HG03432 (cell line): ENCODE measurements around the gene C3.
"Not testable (repeated sequence)": the region's sequence is repeated elsewhere in the genome, so short reads cannot be mapped to it uniquely, and the experiment has no call there.

ENCODE experiments used
- ATAC-seq: cut with Tn5 transposase; IDR thresholded peaks from one replicate; pipeline ENCODE4 v1.9.1; 2021; ENCODE audit warnings: mild to moderate bottlenecking, moderate library complexity; ENCODE audit not compliant: unreplicated experiment

The C3 gene

GRCh38 chr19:6713773-6714692 lies 6.4 kb downstream of the C3 start:
- ATAC-seq = no peak

GRCh38 chr19:6712692-6713670 lies 7.5 kb downstream of the C3 start:
- ATAC-seq = no peak

GRCh38 chr19:6712231-6712630 lies 8.2 kb downstream of the C3 start:
- ATAC-seq = no peak

- no peak for ATAC-seq
Measured at GRCh38 chr19:6711605-6712004, 8.8 kb downstream of the C3 start.

GRCh38 chr19:6711078-6711361 lies 9.4 kb downstream of the C3 start:
- ATAC-seq = no peak

GRCh38 chr19:6710273-6711077 lies 10.0 kb downstream of the C3 start:
- ATAC-seq = no peak

GRCh38 chr19:6709549-6709948 lies 10.9 kb downstream of the C3 start:
- ATAC-seq = no peak

- not testable (repeated sequence) for ATAC-seq
Measured at GRCh38 chr19:6708913-6709312, 11.5 kb downstream of the C3 start.

- ATAC-seq = no peak
Measured at GRCh38 chr19:6708346-6708745, 12.1 kb downstream of the C3 start.

GRCh38 chr19:6707658-6708018 lies 12.8 kb downstream of the C3 start:
- ATAC-seq = no peak

- ATAC-seq = no peak
Measured at GRCh38 chr19:6707011-6707657, 13.3 kb downstream of the C3 start.

- ATAC-seq = no peak
Measured at GRCh38 chr19:6706633-6706958, 13.9 kb downstream of the C3 start.

GRCh38 chr19:6705931-6706632 lies 14.4 kb downstream of the C3 start:
- no peak for ATAC-seq

GRCh38 chr19:6700586-6701316 lies 19.7 kb downstream of the C3 start:
- ATAC-seq = no peak

- no peak for ATAC-seq
Measured at GRCh38 chr19:6699935-6700334, 20.5 kb downstream of the C3 start.

- no peak for ATAC-seq
Measured at GRCh38 chr19:6697291-6697690, 23.2 kb downstream of the C3 start.

GRCh38 chr19:6696239-6696820 lies 24.1 kb downstream of the C3 start:
- ATAC-seq = no peak

GRCh38 chr19:6694147-6694815 lies 26.2 kb downstream of the C3 start:
- ATAC-seq = no peak

GRCh38 chr19:6693681-6694080 lies 26.8 kb downstream of the C3 start:
- no peak for ATAC-seq
